ENCODE data around the gene APCDD1L.

The APCDD1L gene

GRCh38 chr20:58515233-58516212 is at the start of gene APCDD1L:
APCDD1L (minus strand) TSS chr20:58515399; CDS start chr20:58514707, 692 bp downstream.
- DNase-seq, result no peak

GRCh38 chr20:58559368-58559729 is 44.1 kb upstream of the APCDD1L start:
- no peak for DNase-seq

- no peak for DNase-seq
Observed at GRCh38 chr20:58558486-58559367, 43.5 kb upstream of the APCDD1L start.

- DNase-seq, result no peak
Observed at GRCh38 chr20:58557733-58558342, 42.6 kb upstream of the APCDD1L start.

- no peak for DNase-seq
Observed at GRCh38 chr20:58556961-58557360, 41.8 kb upstream of the APCDD1L start.

GRCh38 chr20:58555078-58555765 is 40.0 kb upstream of the APCDD1L start:
- DNase-seq, result peak; percentile 81

GRCh38 chr20:58554541-58554940 is 39.3 kb upstream of the APCDD1L start:
- no peak for DNase-seq

GRCh38 chr20:58553841-58554240 is 38.6 kb upstream of the APCDD1L start:
- no peak for DNase-seq

- no peak for DNase-seq
Observed at GRCh38 chr20:58553166-58553696, 38.0 kb upstream of the APCDD1L start.

- no peak for DNase-seq
Observed at GRCh38 chr20:58552366-58552934, 37.3 kb upstream of the APCDD1L start.

- no peak for DNase-seq
Observed at GRCh38 chr20:58551631-58552030, 36.4 kb upstream of the APCDD1L start.

GRCh38 chr20:58550275-58551059 is 35.3 kb upstream of the APCDD1L start:
- DNase-seq, result peak; percentile 22

- DNase-seq, result no peak
Observed at GRCh38 chr20:58549231-58550209, 34.3 kb upstream of the APCDD1L start.

GRCh38 chr20:58547623-58548475 is 32.6 kb upstream of the APCDD1L start:
- DNase-seq, result peak; percentile 73

GRCh38 chr20:58546756-58547622 is 31.8 kb upstream of the APCDD1L start:
- peak; percentile 73 for DNase-seq

GRCh38 chr20:58546416-58546711 is 31.2 kb upstream of the APCDD1L start:
- no peak for DNase-seq

GRCh38 chr20:58545565-58546415 is 30.6 kb upstream of the APCDD1L start:
- no peak for DNase-seq
